H1 (cell line): Measurements from ENCODE around the gene MYH9. TPM values are rescaled to one million over a fixed set of nuclear protein-coding genes. Genes with fewer than 3 reads are reported as not detected.

Experiments
- JUN ChIP-seq: IDR thresholded peaks from 2 replicates; pipeline ENCODE4 v1.6.1; 2011; ENCODE audit warnings: low read depth, mild to moderate bottlenecking, improper control_type of control experiment, low read length
- POLR2A ChIP-seq, 2 experiments: IDR thresholded peaks; 1 replicate in 1 of 2; 2 replicates in 1 of 2; pipeline ENCODE4 v1.6.1; 2011; ENCODE audit warnings: low read depth in 2 of 2, low read length in 2 of 2, mild to moderate bottlenecking in 2 of 2; ENCODE audit errors: control extremely low read depth in 1 of 2
- POU5F1 ChIP-seq: IDR thresholded peaks from 2 replicates; pipeline ENCODE4 v1.6.1; 2011; ENCODE audit warnings: low read depth, mild to moderate bottlenecking, low read length, moderate library complexity
- polyA plus RNA-seq, 7 experiments: library from polyadenylated mRNA; depleted of rRNA in 3 of 7; stranded (reverse) in 5 of 7; unstranded in 2 of 7; fragments of >200 nt in 5 of 7; fragments of 200-250 nt in 2 of 7; gene quantifications; 1 replicate in 5 of 7; 2 replicates in 1 of 7; 4 replicates in 1 of 7; pipeline versions ENCODE4 v1.2.1 to v1.2.3, GENCODE V29; 2011 to 2013; ENCODE audit warnings: missing spikeins in 2 of 7, mixed read lengths in 2 of 7
- total RNA-seq: library from RNA; stranded (reverse); fragmentation: NEBNext Ultra II Directional; extraction: Animal tissue kit (Norgen Biotek cat#: 25700); gene quantifications from 2 replicates; pipeline ENCODE4 v1.2.1, GENCODE V29; 2021

MYH9 gene
- total and polyA plus RNA-seq, 2 of the 8 experiments (the other 6 are each of a cell fraction or from before 2014, with no cell fraction given) = 24.9 to 322 TPM

- TF ChIP-seq JUN (no peak), POLR2A (IDR thresholded peaks at IDR 0.05; ENCODE audit: control extremely low read depth in 1 of 2, low read depth in 2 of 2, low read length in 2 of 2) (peak; percentile 11 to 20; a peak in 2 of 3 replicates), POU5F1 (no peak)
Observed at GRCh38 chr22:36328635-36329253, 59.0 kb downstream of the MYH9 start (continued).
